ENCODE measurements around the gene STAM. TPM values are rescaled to one million over a fixed set of nuclear protein-coding genes. Genes with fewer than 3 reads are reported as not detected.

STAM gene
- total RNA-seq, 1 donor from 2014 or later, result 25.1 TPM

GRCh38 chr10:17747883-17748550, 104.1 kb downstream of the STAM start:
- no peak for ATAC-seq
- DNase-seq (ENCODE audit: low spot score), result no peak
- intact Hi-C loops (cut with DNase I), result no loop called here

DNA sequence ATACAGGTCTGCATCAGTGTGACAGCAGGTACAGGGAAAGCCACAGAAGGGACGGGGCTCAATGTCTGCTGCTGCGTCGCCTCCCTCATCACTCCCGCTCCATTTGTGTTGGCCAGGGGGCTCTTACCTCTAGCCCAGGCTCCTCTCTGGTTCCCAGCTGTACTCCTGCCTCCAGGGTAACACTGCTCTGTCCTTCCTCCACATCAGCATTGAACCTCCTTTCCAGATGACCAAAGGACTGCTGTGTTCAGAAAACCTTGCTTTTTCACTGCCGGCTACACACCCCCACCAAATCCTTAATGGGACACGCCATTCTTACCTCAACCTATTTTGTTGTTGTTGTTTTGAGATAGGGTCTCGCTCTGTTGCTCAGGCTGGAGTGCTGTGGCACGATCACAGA, 105.9 kb downstream of the STAM start:
- DNase-seq (ENCODE audit: low spot score), result no peak
- intact Hi-C loops (cut with DNase I), result no loop called here
- no peak for ATAC-seq

DNA sequence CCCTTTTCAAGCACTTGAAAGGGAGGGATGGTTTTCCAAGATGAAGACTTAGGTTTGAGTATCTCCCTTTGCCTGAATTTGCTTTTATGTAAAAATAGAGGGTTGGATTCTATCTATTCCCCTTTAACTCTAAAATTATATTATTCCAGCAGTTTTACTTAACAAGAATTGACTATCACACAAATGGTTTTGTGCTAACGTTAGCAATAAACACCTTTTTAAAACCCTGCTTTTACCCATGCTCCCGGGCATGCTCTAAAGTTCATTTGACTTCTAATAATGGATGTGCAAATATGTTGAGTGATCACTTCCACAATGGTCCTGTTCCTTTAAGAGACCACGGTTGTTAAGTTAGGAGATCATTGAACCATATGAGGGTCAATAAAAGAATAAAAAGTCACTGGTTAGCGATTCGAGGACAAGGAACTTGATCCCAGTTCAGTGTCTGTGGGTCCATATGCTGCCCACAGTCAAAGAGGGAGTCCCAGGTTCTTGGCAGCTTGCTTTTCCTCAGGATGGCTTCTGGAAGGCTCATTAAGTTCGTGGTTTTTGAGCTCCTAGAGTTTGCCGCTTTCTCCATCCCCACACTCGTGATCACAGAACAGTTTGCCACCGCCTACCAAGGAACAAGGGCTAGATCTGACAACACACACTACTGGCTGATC, 108.0 kb downstream of the STAM start, which contains the start of gene TMEM236:
TSS of gene TMEM236 (plus strand) at position 421 of the 665 bp plus-strand sequence. CDS start at position 516, 95 bp downstream.
- no peak for DNase-seq (ENCODE audit: low spot score)
- intact Hi-C loops (cut with DNase I), result no loop called here
- no peak for ATAC-seq

- ATAC-seq (no peak), DNase-seq (ENCODE audit: low spot score) (no peak)
- intact Hi-C loops (cut with DNase I), result no loop called here
Observed at GRCh38 chr10:17756557-17757217, 112.7 kb downstream of the STAM start.

GRCh38 chr10:17758200-17758599, 114.2 kb downstream of the STAM start:
- intact Hi-C loops (cut with DNase I), result no loop called here
- ATAC-seq (no peak), DNase-seq (ENCODE audit: low spot score) (no peak)

DNA sequence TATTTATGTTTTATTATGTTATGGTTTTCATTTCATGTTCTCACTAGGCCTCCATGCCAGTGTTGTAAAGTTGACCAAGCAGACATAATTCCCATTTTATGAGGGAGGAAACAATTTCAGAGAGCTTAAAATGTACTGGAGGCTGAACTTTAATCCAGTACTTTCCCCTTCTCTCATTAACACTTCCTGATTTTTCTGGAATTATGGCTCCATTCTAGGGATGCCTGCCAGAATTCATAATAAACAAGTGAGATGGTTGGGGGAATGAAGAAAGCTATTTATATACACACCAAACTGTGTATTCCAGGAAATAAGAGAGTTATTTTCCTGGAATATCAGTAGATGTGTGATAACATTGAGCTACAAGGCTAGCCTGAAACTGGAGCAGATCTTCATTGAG, 114.9 kb downstream of the STAM start:
- intact Hi-C loops (cut with DNase I), result no loop called here
- ATAC-seq (no peak), DNase-seq (ENCODE audit: low spot score) (no peak)

- ATAC-seq, result no peak
- intact Hi-C loops (cut with DNase I), result no loop called here
Observed at GRCh38 chr10:17764142-17764541, 120.2 kb downstream of the STAM start.

DNA sequence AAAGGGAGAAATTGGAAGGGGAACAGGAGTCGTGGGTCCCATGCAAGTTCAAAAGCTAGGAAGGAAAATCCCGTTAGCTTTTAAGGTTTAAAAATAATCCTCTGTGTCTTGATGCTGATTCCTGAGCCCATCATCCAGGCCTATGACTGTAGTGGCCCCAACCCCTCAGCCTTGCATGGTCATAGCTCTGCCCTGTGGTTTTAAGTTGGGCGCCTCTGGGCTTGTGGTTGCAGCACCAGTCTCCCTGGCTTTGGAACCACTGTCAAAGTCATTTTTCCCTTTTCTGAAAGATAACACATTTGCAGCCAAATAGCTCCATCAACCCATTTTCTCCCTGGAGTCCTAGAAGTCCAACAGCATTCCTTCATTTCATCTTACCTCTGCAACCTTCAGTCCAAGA, 121.7 kb downstream of the STAM start:
- no peak for ATAC-seq
- no peak for DNase-seq (ENCODE audit: low spot score)
- intact Hi-C loops (cut with DNase I), result no loop called here

More at GRCh38 chr10:17764142-17764541, 120.2 kb downstream of the STAM start:
- DNase-seq (ENCODE audit: low spot score), result no peak

Other genes with a start within 250 kb of the STAM start
- gene ST8SIA6, start 189.6 kb upstream of the STAM start, total RNA-seq, result 2.5 TPM
- gene HACD1, start 26.8 kb upstream of the STAM start, total RNA-seq, result 3.0 TPM
- 0.49 TPM for gene TMEM236, start 108.0 kb downstream of the STAM start, total RNA-seq
- 35.8 TPM for gene MRC1, start 165.2 kb downstream of the STAM start, total RNA-seq